Thoracic aorta (tissue), 2 donors: ENCODE measurements around the gene DMKN. TPM values are rescaled to one million over a fixed set of nuclear protein-coding genes. Genes with fewer than 3 reads are reported as not detected.

Experiments used
- ATAC-seq: fragments of 150-250 bp; one replicate; pipeline ENCODE4 v1.8.0; 2017; ENCODE audit warnings: low read depth; ENCODE audit not compliant: insufficient number of reproducible peaks, low FRiP score
- DNase-seq: peaks from one replicate; pipeline ENCODE4 v3.0.0-alpha.2; 2020; ENCODE audit warnings: low spot score
- H3K27ac ChIP-seq, 2 donors: fragments of 200-600 bp; sonication (generic); 1 replicate in 1 of 2; 2 replicates in 1 of 2; pipeline ENCODE4 v1.5.1; 2016; ENCODE audit warnings: mild to moderate bottlenecking in 2 of 2, moderate library complexity in 2 of 2
- H3K27me3 ChIP-seq: fragments of 200-600 bp; sonication (generic); replicated peaks from 2 replicates; pipeline ENCODE4 v1.6.0; 2016; ENCODE audit warnings: mild to moderate bottlenecking; ENCODE audit not compliant: insufficient read depth
- H3K36me3 ChIP-seq: fragments of 200-600 bp; sonication (generic); one replicate; pipeline ENCODE4 v1.5.1; 2016
- H3K4me1 ChIP-seq, 2 donors: fragments of 200-600 bp; sonication (generic); 1 replicate in 1 of 2; 2 replicates in 1 of 2; pipeline versions ENCODE4 v1.5.1 to v1.6.0; 2016; ENCODE audit warnings: low read depth in 2 of 2, mild to moderate bottlenecking in 1 of 2; ENCODE audit not compliant: control insufficient read depth in 1 of 2
- H3K4me3 ChIP-seq: fragments of 200-600 bp; sonication (generic); 2 replicates; pipeline ENCODE4 v1.5.1; 2016; ENCODE audit warnings: mild to moderate bottlenecking
- H3K9me3 ChIP-seq: fragments of 200-600 bp; sonication (generic); 2 replicates; pipeline ENCODE4 v1.5.1; 2016
- CTCF ChIP-seq: fragments of 200-600 bp; sonication (generic); IDR thresholded peaks from one replicate; pipeline ENCODE4 v1.5.1; 2019; ENCODE audit warnings: antibody characterized with exemption
- total RNA-seq, 2 donors: library from RNA; depleted of rRNA; stranded (reverse); fragments of >200 nt; gene quantifications; one replicate each; pipeline versions ENCODE4 v1.1.0 to v1.2.3, GENCODE V29; 2016

Gene DMKN
- total RNA-seq, 2 donors from 2014 or later: 26.1 to 53.7 TPM

GRCh38 chr19:35560271-35560670 is 46.8 kb upstream of the DMKN start:
- no peak for TF ChIP-seq CTCF
- Histone ChIP-seq H3K9me3 (no peaks in the 10 kb centered on the region), H3K36me3 (no peaks in the 10 kb centered on the region), H3K27ac (no peak overlapping the region), H3K4me1 (peaks cover 0 to 5% of the 10 kb centered on the region in 2 donors), H3K4me3 (no peak overlapping the region), H3K27me3 (no peaks in the 10 kb centered on the region)
- ATAC-seq: no peak
- DNase-seq: no peak

DNA sequence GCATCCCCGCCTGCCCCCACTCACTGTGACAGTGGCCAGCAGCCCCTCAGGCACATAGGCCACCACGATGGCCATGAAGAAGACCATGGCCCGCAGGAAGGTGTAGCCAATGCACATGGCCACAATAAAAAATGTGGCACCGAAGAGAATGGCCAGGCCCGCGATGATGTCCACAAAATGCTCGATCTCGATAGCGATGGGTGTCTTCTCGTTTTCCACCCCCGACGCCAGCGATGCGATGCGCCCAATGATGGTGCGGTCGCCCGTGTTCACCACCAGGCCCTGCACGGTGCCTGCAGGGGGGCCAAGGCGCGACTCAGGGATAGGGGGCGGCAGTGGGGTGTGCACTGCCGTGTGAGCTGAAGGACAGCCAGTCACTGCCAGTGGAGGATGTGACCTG is 46.3 kb upstream of the DMKN start:
- H3K9me3 ChIP-seq: no peaks in the 10 kb centered on the region
- no peak for TF ChIP-seq CTCF
- H3K27ac ChIP-seq: no peak overlapping the region
- no peak for DNase-seq
- H3K36me3 ChIP-seq: no peaks in the 10 kb centered on the region
- no peak for ATAC-seq
- peaks cover 0 to 5% of the 10 kb centered on the region in 2 donors for H3K4me1 ChIP-seq
- H3K27me3 ChIP-seq: no peaks in the 10 kb centered on the region
- H3K4me3 ChIP-seq: no peak overlapping the region

GRCh38 chr19:35559281-35559659 is 45.8 kb upstream of the DMKN start:
- H3K27me3 ChIP-seq: no peaks in the 10 kb centered on the region
- no peak overlapping the region for H3K27ac ChIP-seq
- no peak overlapping the region for H3K4me3 ChIP-seq
- no peak for ATAC-seq
- no peaks in the 10 kb centered on the region for H3K36me3 ChIP-seq
- peaks cover 0 to 5% of the 10 kb centered on the region in 2 donors for H3K4me1 ChIP-seq
- no peak for DNase-seq
- H3K9me3 ChIP-seq: no peaks in the 10 kb centered on the region
- TF ChIP-seq CTCF: no peak

GRCh38 chr19:35558400-35559280 is 45.2 kb upstream of the DMKN start:
- no peaks in the 10 kb centered on the region for H3K27me3 ChIP-seq
- ATAC-seq (no peak), DNase-seq (no peak)
- no peaks in the 10 kb centered on the region for H3K36me3 ChIP-seq
- no peak for TF ChIP-seq CTCF
- H3K4me1 ChIP-seq: peaks cover 0 to 5% of the 10 kb centered on the region in 2 donors
- H3K4me3 ChIP-seq: peak overlapping the region; percentile 51
- no peaks in the 10 kb centered on the region for H3K9me3 ChIP-seq
- no peak overlapping the region for H3K27ac ChIP-seq

DNA sequence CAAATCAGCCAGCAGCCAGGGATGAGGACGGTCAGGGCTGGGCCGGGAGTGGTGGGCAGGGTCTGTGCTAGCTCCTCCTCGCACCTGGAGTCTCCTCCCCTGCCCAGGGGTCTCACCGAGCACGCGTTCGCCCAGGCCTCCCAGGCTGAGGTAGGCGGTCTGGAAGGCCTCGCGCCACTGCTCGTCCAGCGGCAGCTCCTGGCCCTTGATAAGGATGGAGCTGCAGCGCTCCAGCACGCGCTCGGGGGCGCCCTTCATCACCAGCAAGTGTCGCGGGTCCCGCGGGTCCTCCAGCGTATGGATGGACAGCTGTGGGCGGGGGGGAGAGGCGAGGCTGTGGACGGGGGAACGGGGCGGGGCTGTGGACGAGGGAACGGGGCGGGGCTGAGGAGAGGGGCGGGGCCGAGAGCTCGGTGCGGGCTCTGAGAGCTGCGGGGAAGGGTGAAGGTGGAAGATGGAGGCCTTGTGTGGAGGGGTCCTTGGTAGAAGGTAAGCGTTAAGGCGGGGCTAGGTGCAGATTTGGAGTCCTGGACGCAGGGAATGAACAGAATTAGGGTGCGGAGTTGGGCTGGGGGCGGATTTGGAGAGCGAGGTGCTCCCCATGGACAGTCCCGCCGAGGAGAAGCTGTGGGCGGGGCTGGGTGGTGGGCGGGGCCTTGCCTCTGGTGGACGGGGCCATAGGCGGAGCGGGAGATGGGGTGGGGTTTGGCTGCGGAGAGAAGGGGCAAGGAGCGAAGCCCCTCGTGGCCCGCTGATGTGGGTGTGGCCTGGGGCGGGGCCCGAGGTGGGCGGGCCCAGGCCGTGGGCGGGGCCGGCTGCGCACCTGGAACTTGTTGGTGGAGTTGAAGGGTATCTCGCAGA is 44.3 kb upstream of the DMKN start:
- H3K27me3 ChIP-seq: no peaks in the 10 kb centered on the region
- TF ChIP-seq CTCF: no peak

More for the DNA sequence above, 44.3 kb upstream of the DMKN start:
- no peak for ATAC-seq
- DNase-seq: no peak
- Histone ChIP-seq H3K27ac (no peak overlapping the region), H3K4me3 (peak overlapping the region; percentile 51), H3K36me3 (no peaks in the 10 kb centered on the region), H3K9me3 (no peaks in the 10 kb centered on the region), H3K4me1 (peaks cover 0 to 5% of the 10 kb centered on the region in 2 donors)
